MCF 10A (cell line): ENCODE results near the gene TMEM179. TPM values are rescaled to one million over a fixed set of nuclear protein-coding genes. Genes with fewer than 3 reads are reported as not detected.

Source experiments
- BruUV-seq: library from RNA; stranded (reverse); fragments of 400-500 nt; replicated peaks from 2 replicates; lab custom pipeline; 2021; lab: Mats Ljungman, UMichigan
- CTCF ChIA-PET: fragments of 300-600 bp; sonication (Branson Sonifier 250); formaldehyde crosslinking; extraction: SDS; loops from one replicate; lab custom pipeline; 2021; ENCODE audit warnings: antibody characterized with exemption, inconsistent platforms; lab: Yijun Ruan, JAX
- POLR2A ChIA-PET: fragments of 300-600, 350-650 bp; sonication (Branson Sonifier 250); formaldehyde crosslinking; extraction: SDS; loops from one replicate; lab custom pipeline; 2020; ENCODE audit warnings: antibody characterized with exemption, inconsistent platforms; lab: Yijun Ruan, JAX
- DNase-seq: peaks from one replicate; pipeline ENCODE4 v3.0.0-alpha.2; 2018; ENCODE audit not compliant: unreplicated experiment
- H3K27ac Mint-ChIP-seq: one replicate; pipeline ENCODE4 v1.8.0; 2022; ENCODE audit warnings: mild to moderate bottlenecking, low read depth, mixed read lengths; ENCODE audit not compliant: unreplicated experiment
- H3K27me3 Mint-ChIP-seq: one replicate; pipeline ENCODE4 v1.8.0; 2022; ENCODE audit warnings: mixed read lengths; ENCODE audit not compliant: insufficient read depth, unreplicated experiment
- H3K36me3 Mint-ChIP-seq: one replicate; pipeline ENCODE4 v1.8.0; 2022; ENCODE audit warnings: mild to moderate bottlenecking, moderate library complexity, mixed read lengths; ENCODE audit not compliant: insufficient read depth, unreplicated experiment
- H3K4me1 Mint-ChIP-seq: one replicate; pipeline ENCODE4 v1.8.0; 2022; ENCODE audit warnings: mixed read lengths; ENCODE audit not compliant: insufficient read depth, unreplicated experiment
- H3K4me3 Mint-ChIP-seq: one replicate; pipeline ENCODE4 v1.8.0; 2022; ENCODE audit warnings: mild to moderate bottlenecking, moderate library complexity, mixed read lengths; ENCODE audit not compliant: unreplicated experiment
- H3K9me3 Mint-ChIP-seq: one replicate; pipeline ENCODE4 v1.8.0; 2022; ENCODE audit warnings: mixed read lengths; ENCODE audit not compliant: unreplicated experiment
- CTCF ChIP-seq: fragments of 200-600 bp; IDR thresholded peaks from one replicate; pipeline ENCODE4 v1.8.0; 2022; ENCODE audit warnings: antibody characterized with exemption, mild to moderate bottlenecking; ENCODE audit not compliant: unreplicated experiment
- intact Hi-C: fragments of 100-400 bp; cut with micrococcal nuclease; formaldehyde crosslinking; loops from 2 replicates; pipeline ENCODE4 v1.14.1; 2022
- total RNA-seq: library from RNA; stranded (reverse); gene quantifications from 2 replicates; pipeline ENCODE4 v1.2.3, GENCODE V29; 2022

Gene TMEM179
- total RNA-seq, 1 experiment from 2014 or later = not detected

GRCh38 chr14:104602933-104603325 lies 1.6 kb downstream of the TMEM179 start:
- ChIA-PET CTCF (no interaction called here), POLR2A (no interaction called here)
- H3K36me3 Mint-ChIP-seq = no peaks in the 10 kb centered on the region
- no peak for TF ChIP-seq CTCF
- BruUV-seq = no TSS peak
- DNase-seq = no peak
- peaks cover 79% of the 10 kb centered on the region for H3K27me3 Mint-ChIP-seq
- intact Hi-C loops = no loop called here
- H3K9me3 Mint-ChIP-seq = no peaks in the 10 kb centered on the region
- H3K4me1 Mint-ChIP-seq = peaks cover 5% of the 10 kb centered on the region
- no peak overlapping the region for H3K4me3 Mint-ChIP-seq
- no peak overlapping the region for H3K27ac Mint-ChIP-seq

- BruUV-seq = no TSS peak
- Mint-ChIP-seq H3K27ac (no peak overlapping the region), H3K4me1 (peaks cover 5% of the 10 kb centered on the region), H3K4me3 (no peak overlapping the region), H3K27me3 (peaks cover 74% of the 10 kb centered on the region), H3K9me3 (no peaks in the 10 kb centered on the region), H3K36me3 (no peaks in the 10 kb centered on the region)
- no peak for DNase-seq
- ChIA-PET CTCF (no interaction called here), POLR2A (no interaction called here)
- TF ChIP-seq CTCF = no peak
- intact Hi-C loops = no loop called here
These were observed 2.1 kb downstream of the TMEM179 start for GRCh38 chr14:104602315-104602932.

- DNase-seq = peak; percentile 43
- TF ChIP-seq CTCF = no peak
- CTCF ChIA-PET = interaction anchor here (0.5 to 0.7 kb wide), 2 partner anchors 473 to 701 kb away, joined by 3 read pairs; no protein-coding TSS in a partner anchor
- Mint-ChIP-seq H3K9me3 (no peaks in the 10 kb centered on the region), H3K27ac (no peak overlapping the region), H3K36me3 (no peaks in the 10 kb centered on the region), H3K27me3 (peaks cover 68% of the 10 kb centered on the region), H3K4me1 (peaks cover 5% of the 10 kb centered on the region), H3K4me3 (no peak overlapping the region)
- no TSS peak for BruUV-seq
- POLR2A ChIA-PET = no interaction called here
- intact Hi-C loops = no loop called here
These were observed 2.8 kb downstream of the TMEM179 start for GRCh38 chr14:104601786-104602185.

- TF ChIP-seq CTCF = no peak
- peaks cover 68% of the 10 kb centered on the region for H3K27me3 Mint-ChIP-seq
- peaks cover 5% of the 10 kb centered on the region for H3K4me1 Mint-ChIP-seq
- no TSS peak for BruUV-seq
- no peak for DNase-seq
- H3K9me3 Mint-ChIP-seq = no peaks in the 10 kb centered on the region
- no peaks in the 10 kb centered on the region for H3K36me3 Mint-ChIP-seq
- no peak overlapping the region for H3K27ac Mint-ChIP-seq
- POLR2A ChIA-PET = no interaction called here
- intact Hi-C loops = no loop called here
- H3K4me3 Mint-ChIP-seq = no peak overlapping the region
- CTCF ChIA-PET = interaction anchor here (0.6 to 0.8 kb wide), 2 partner anchors 18 to 36 kb away, joined by 3 to 4 read pairs; no protein-coding TSS in a partner anchor
These were observed 3.8 kb downstream of the TMEM179 start for GRCh38 chr14:104600805-104601204.
